NCI-H69 (cell line): ENCODE results near the gene NCAPD2.
A peak's percentile ranks its signal among the peaks of the same experiment; 100 is the strongest.
"Not testable (repeated sequence)": the region's sequence is repeated elsewhere in the genome, so short reads cannot be mapped to it uniquely, and the experiment has no call there.

Experiments
- DNase-seq: peaks from one replicate; lab custom pipeline; 2025; lab: John Stamatoyannopoulos, UW

Gene NCAPD2

DNA sequence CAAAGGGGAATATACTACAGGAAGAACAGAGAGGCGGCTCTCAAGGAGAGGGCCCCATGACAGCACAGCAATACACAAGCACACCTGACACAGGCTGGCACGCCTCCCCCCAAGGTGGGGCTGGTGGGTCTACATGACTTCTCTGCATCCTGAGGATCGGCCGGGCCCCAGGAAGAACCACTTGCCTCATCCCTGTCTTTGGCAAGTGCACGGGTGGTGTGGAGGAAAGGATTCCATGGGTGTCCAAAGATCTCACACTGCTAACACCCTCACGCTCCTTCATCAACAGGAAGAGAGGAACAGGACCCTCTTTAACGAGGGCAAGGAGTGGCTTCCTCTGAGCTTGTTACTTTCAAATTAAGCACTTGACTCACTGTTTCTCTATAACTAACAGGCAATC is 30.7 kb upstream of the NCAPD2 start:
- DNase-seq, result no peak

DNA sequence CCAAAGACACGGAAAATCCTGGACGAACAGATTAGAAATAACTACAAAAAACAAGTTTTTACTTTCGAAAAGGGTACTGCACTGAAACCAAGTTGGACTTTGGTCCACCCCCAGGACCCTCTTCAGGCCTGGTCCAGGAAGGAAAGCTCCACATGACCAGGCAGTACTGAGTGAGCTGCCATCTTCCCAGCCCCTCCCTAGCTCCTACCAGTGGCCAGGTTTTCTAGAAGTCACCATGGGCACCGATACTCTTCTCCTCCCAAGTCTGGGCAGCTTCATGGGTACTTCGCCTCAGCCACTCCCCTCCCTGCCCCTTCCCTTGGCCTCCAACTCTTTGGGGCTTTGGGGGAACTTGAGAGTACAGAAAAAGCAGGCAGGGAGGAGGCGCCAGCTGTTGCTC is 30.0 kb upstream of the NCAPD2 start:
- DNase-seq, result no peak

GRCh38 chr12:6464531-6464930 is 29.4 kb upstream of the NCAPD2 start:
- DNase-seq, result no peak

- DNase-seq, result peak; percentile 80
These were observed 28.3 kb upstream of the NCAPD2 start for GRCh38 chr12:6465467-6466183.

- no peak for DNase-seq
These were observed 27.7 kb upstream of the NCAPD2 start for GRCh38 chr12:6466184-6466573.

DNA sequence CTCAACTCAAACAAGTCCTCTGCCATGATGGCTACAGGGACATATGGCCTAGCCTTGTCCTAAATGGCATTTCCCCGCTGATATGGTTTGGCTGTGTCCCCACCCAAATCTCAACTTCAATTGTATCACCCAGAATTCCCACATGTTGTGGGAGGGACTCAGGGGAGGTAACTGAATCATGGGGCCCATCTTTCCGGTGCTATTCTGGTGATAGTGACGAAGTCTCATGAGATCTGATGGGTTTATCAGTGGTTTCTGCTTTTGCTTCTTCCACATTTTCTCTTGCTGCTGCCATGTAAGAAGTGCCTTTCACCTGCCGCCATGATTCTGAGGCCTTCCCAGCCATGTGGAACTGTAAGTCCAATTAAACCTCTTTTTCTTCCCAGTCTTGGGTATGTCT is 27.2 kb upstream of the NCAPD2 start:
- not testable (repeated sequence) for DNase-seq

DNA sequence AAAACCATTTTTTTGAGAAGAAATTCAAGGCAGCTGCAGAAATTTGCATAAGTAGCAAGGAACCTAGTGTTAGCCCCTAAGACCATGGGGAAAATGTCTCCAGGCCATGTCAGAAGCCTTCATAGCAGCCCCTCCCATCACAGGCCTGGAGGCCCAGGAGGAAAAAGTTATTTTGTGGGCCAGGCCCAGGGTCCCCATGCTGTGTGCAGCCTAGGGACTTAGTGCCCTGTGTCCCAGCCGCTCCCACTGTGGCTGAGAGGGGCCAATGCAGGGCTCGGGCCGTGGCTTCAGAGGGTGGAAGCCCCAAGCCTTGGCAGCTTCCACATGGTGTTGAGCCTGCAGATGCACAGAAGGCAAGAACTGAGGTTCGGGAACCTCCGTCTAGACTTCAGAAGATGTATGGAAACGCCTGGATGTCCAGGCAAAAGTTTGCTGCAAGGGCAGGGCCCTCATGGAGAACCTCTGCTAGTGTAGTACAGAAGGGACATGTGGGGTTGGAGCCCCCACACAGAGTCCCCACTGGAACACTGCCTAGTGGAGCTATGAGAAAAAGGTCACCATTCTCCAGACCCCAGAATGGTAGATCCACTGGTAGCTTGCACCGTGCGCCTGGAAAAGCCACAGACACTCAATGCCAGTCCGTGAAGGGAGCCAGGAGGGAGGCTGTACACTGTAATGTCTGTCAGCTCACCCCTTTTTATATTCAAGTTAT is 26.2 kb upstream of the NCAPD2 start:
- DNase-seq, result not testable (repeated sequence)

GRCh38 chr12:6468283-6468575 is 25.7 kb upstream of the NCAPD2 start:
- no peak for DNase-seq

DNA sequence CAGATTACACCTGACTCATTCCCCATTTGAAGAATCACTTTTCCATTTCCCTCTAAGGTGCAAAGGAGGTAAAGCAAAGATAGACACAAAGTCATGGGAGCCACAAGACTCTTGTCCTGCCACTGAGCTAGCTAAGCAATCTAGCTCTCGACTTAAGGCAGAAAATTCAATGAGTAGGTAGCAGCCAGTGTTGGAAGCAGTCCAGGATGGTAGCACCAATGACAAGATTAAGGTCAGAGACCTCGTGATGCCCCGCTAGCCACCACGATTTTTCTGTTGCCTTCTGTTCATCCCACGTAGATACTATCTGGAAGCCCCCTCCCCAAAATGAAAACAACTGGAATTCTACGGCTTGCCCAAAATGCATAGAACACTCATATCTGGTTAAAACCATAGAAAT is 24.8 kb upstream of the NCAPD2 start:
- DNase-seq, result no peak

DNA sequence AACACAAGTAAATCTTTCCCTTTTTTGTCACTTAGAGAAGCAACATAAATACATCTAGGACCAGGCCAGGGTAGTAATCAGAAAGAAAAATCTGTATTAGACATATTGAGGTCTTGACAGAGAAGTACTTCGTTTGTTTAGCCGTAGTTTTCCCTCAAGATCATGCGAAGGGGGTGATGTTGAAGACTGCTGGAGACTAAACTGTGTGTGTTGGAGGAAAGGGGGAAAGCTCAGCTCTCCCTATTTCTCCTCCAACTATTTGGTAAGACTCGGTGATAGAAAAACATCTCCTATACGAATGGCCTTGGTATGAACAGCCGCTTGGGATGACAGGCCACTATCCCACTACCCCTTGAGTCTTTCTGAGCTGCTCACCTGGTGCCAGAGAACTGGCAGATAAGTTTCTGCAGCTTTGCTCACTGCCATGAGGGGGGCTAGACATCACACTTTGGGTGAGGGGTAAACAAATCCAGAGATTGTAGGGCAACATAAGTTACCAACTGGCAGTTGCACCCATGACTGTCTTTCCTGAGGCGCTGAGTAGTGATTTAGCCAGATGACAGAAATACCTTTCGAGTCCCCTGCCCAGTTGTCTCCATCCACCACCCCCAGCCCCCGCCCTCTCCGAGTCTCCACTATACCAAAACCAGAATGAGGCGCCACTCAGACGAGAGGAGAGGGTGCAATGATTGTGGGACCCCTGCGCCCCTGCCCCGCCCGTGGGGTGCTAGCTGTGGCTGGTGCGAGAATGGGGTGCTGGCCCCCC is 24.1 kb upstream of the NCAPD2 start:
- no peak for DNase-seq

- peak; percentile 99 for DNase-seq
These were observed 23.3 kb upstream of the NCAPD2 start, which contains the start of gene VAMP1 for GRCh38 chr12:6470375-6471163. Gene VAMP1, minus strand, starts transcription at chr12:6470677. Its CDS starts 146 bp downstream, at chr12:6470531.

DNA sequence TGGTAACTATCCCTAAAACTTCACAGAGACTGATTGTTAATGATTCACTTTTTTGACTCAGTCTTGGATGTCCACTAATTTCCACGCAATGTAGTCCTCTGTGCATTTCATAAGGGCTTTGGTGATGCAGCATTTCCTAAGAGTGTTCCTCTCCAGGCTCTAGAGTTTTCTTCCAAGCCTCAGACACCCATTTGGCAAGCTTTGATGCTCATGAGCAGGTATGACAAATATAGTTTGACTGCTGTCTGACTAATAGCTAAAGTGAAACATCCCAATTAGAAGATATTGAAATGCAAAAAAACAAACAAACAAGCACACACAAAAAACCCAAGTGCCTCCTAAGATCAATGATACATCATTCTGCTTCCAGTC is 21.9 kb upstream of the NCAPD2 start:
- DNase-seq, result no peak

- DNase-seq, result no peak
These were observed 21.4 kb upstream of the NCAPD2 start for GRCh38 chr12:6472491-6472890.

GRCh38 chr12:6475233-6475975 is 18.5 kb upstream of the NCAPD2 start:
- DNase-seq, result not testable (repeated sequence)

GRCh38 chr12:6476489-6476888 is 17.4 kb upstream of the NCAPD2 start:
- no peak for DNase-seq

DNA sequence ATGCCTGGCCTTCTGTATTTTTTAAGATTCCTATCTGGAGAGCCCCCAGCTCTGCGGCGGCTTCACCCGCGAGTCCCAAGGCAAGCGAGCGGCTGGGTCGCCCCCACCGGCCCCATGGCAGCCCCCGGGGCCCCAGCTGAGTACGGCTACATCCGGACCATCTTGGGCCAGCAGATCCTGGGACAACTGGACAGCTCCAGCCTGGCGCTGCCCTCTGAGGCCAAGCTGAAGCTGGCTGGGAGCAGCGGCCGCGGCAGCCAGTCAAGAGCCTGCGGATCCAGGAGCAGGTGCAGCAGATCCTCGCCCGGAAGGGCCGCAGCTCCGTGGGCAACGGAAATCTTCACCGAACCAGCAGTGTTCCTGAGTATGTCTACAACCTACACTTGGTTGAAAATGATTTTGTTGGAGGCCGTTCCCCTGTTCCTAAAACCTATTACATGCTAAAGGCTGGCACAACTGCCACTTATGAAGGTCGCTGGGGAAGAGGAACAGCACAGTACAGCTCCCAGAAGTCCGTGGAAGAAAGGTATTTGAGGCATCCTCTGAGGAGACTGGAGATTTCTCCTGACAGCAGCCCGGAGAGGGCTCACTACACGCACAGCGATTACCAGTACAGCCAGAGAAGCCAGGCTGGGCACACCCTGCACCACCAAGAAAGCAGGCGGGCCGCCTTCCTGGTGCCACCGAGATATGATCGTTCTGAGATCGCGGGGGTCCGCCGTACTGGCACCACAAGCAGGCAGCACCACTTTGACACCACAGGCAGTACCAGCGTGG is 16.1 kb upstream of the NCAPD2 start:
- not testable (repeated sequence) for DNase-seq

DNA sequence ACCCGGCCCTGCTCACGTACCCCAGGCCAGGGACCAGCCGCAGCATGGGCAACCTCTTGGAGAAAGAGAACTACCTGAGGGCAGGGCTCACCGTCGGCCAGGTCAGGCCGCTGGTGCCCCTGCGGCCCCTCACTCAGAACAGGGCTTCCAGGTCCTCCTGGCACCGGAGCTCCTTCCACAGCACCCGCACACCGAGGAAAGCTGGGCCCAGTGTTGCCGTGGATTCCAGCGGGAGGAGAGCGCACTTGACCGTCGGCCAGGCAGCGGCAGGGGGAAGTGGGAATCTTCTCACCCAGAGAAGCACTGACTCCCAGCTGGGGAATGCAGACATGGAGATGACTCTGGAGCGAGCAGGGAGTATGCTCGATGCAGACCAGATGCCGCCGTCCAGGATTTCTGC is 15.5 kb upstream of the NCAPD2 start:
- DNase-seq, result no peak

- DNase-seq, result no peak
These were observed 5.7 kb upstream of the NCAPD2 start for GRCh38 chr12:6488240-6488639.

DNA sequence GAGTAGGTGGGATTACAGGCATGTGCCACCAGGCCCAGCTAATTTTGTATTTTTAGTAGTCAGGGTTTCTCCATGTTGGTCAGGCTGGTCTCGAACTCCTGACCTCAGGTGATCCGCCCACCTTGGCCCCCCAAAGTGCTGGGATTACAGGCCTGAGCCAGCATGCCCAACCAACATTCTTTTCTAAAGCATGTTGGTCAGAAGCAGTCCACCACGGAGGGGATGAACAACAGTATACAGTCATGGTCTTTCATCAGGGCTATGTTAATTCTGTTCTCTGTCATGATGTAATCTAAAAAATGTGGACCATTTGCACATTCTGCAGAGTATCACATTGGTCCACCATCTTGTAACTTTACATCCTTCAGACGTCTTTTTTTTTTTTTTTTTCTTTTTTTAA is 4.5 kb upstream of the NCAPD2 start:
- DNase-seq, result no peak

GRCh38 chr12:6490673-6491072 is 3.2 kb upstream of the NCAPD2 start:
- DNase-seq, result not testable (repeated sequence)
